Measurements from ENCODE around the gene DPPA3.

GRCh38 chr12:7748852-7749251 lies 37.6 kb downstream of the DPPA3 start:
- no peak for TF ChIP-seq CTCF (IDR thresholded peaks at IDR 0.05)
- no peak for TF ChIP-seq POLR2A (IDR thresholded peaks at IDR 0.05)
